Measurements from ENCODE around the gene FXYD1. TPM values are rescaled to one million over a fixed set of nuclear protein-coding genes. Genes with fewer than 3 reads are reported as not detected.
A peak's percentile ranks its signal among the peaks of the same experiment; 100 is the strongest.

FXYD1 gene
- total RNA-seq, 4 donors from 2014 or later = 44.4 to 92.6 (median 70.7) TPM

DNA sequence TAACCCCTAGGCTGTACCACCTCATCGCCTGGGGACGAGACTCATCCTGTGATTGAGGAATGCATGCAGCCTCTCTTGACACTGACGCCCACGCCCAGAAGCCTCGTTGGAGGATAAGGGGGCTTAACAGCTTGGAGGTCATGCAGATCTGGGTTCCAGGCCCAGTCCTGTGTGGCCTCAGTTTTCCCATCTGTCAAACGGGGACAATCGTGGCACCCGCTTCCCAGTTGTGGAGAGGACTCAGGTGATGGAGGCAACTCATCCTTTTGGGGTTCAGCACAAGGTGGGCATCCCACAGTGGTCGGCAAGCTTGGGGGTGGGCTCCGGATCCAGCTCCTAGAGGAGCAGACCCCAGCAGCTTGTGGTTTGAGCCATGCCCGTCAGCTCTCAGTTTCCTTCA lies 2.4 kb upstream of the FXYD1 start:
- Histone ChIP-seq H3K27ac (replicated peaks in 1 of 4) (peak overlapping the region; percentile 66 to 87 (median 75)), H3K36me3 (no peaks in the 10 kb centered on the region), H3K4me3 (no peak overlapping the region), H3K9me3 (no peaks in the 10 kb centered on the region), H3K27me3 (peaks cover 0 to 34% (median 4%) of the 10 kb centered on the region in 4 donors), H3K4me1 (peaks cover 30 to 62% (median 46%) of the 10 kb centered on the region in 4 donors)
- intact Hi-C loops (cut with DNase I) = no loop called here
- no peak for DNase-seq (ENCODE audit: extremely low spot score)
- TF ChIP-seq POLR2AphosphoS5 (IDR thresholded peaks at IDR 0.05) (no peak), EP300 (IDR thresholded peaks at IDR 0.05) (no peak), POLR2A (IDR thresholded peaks at IDR 0.05; ENCODE audit: low read depth) (no peak), CTCF (IDR thresholded peaks at IDR 0.05) (no peak)
- 71% methylated on average over 11 of the region's 11 CpGs for WGBS

GRCh38 chr19:35136977-35137702 lies 1.5 kb upstream of the FXYD1 start:
- no peak for DNase-seq (ENCODE audit: extremely low spot score)
- H3K4me1 ChIP-seq = peaks cover 37 to 71% (median 55%) of the 10 kb centered on the region in 4 donors
- 67% methylated on average over 8 of the region's 9 CpGs for WGBS
- H3K36me3 ChIP-seq = no peaks in the 10 kb centered on the region
- TF ChIP-seq POLR2AphosphoS5 (IDR thresholded peaks at IDR 0.05) = no peak
- H3K27ac ChIP-seq (replicated peaks in 1 of 4) = peak overlapping the region; percentile 66 to 87 (median 84)
- peaks cover 0 to 4% (median 0%) of the 10 kb centered on the region in 4 donors for H3K9me3 ChIP-seq
- H3K4me3 ChIP-seq = no peak overlapping the region
- intact Hi-C loops (cut with DNase I) = no loop called here
- peaks cover 0 to 42% (median 5%) of the 10 kb centered on the region in 4 donors for H3K27me3 ChIP-seq

GRCh38 chr19:35140207-35140961 lies 1.8 kb downstream of the FXYD1 start:
- Histone ChIP-seq H3K27ac (replicated peaks in 1 of 4) (peak overlapping the region; percentile 82 to 87 (median 85)), H3K27me3 (peaks cover 0 to 66% (median 16%) of the 10 kb centered on the region in 4 donors), H3K36me3 (no peaks in the 10 kb centered on the region), H3K9me3 (peaks cover 0 to 4% (median 0%) of the 10 kb centered on the region in 4 donors), H3K4me3 (peak overlapping the region; percentile 43 to 62 (median 51)), H3K4me1 (peaks cover 32 to 78% (median 64%) of the 10 kb centered on the region in 4 donors)
- DNase-seq (ENCODE audit: extremely low spot score) = no peak
- 50% methylated on average over 12 of the region's 12 CpGs for WGBS
- intact Hi-C loops (cut with DNase I) = loop anchor here (5.0 kb wide), 2 partner anchors 73 to 127 kb away; partner anchors contain the start of gene USF2
- TF ChIP-seq EP300 (IDR thresholded peaks at IDR 0.05) = no peak
- TF ChIP-seq CTCF (IDR thresholded peaks at IDR 0.05) = no peak
- no peak for TF ChIP-seq POLR2A (IDR thresholded peaks at IDR 0.05; ENCODE audit: low read depth)
- TF ChIP-seq POLR2AphosphoS5 (IDR thresholded peaks at IDR 0.05) = no peak

GRCh38 chr19:35140962-35141836 lies 2.6 kb downstream of the FXYD1 start:
- H3K4me3 ChIP-seq = peak overlapping the region; percentile 43 to 62 (median 51)
- peak overlapping the region; percentile 82 to 87 (median 85) for H3K27ac ChIP-seq (replicated peaks in 1 of 4)
- TF ChIP-seq CTCF (IDR thresholded peaks at IDR 0.05) = peak; percentile 28 to 53 (median 42)
- peak; percentile 32 for TF ChIP-seq POLR2A (IDR thresholded peaks at IDR 0.05; ENCODE audit: low read depth)
- TF ChIP-seq EP300 (IDR thresholded peaks at IDR 0.05) = no peak
- peak; percentile 80 to 95 for TF ChIP-seq POLR2AphosphoS5 (IDR thresholded peaks at IDR 0.05)
- peak; percentile 99 for DNase-seq (ENCODE audit: extremely low spot score)
- peaks cover 0 to 4% (median 0%) of the 10 kb centered on the region in 4 donors for H3K9me3 ChIP-seq
- peaks cover 32 to 71% (median 60%) of the 10 kb centered on the region in 4 donors for H3K4me1 ChIP-seq
- intact Hi-C loops (cut with DNase I) = loop anchor here (5.0 kb wide), 2 partner anchors 74 to 126 kb away; partner anchors contain the start of gene USF2
- no peaks in the 10 kb centered on the region for H3K36me3 ChIP-seq
- peaks cover 0 to 66% (median 16%) of the 10 kb centered on the region in 4 donors for H3K27me3 ChIP-seq
- WGBS = 10% methylated on average over 33 of the region's 48 CpGs

All from esophagus muscularis mucosa (tissue), 4 donors.